Endodermal cell (in vitro differentiated cells): ENCODE measurements around the gene AKR1D1. TPM values are rescaled to one million over a fixed set of nuclear protein-coding genes. Genes with fewer than 3 reads are reported as not detected.

ENCODE experiments used
- DNase-seq: peaks from one replicate; pipeline ENCODE4 v3.0.0-alpha.2; 2017
- H3K27ac ChIP-seq: 2 replicates; pipeline ENCODE4 v1.5.1; 2013; ENCODE audit warnings: mild to moderate bottlenecking, low read depth, low read length, moderate library complexity
- H3K27me3 ChIP-seq: 2 replicates; pipeline ENCODE4 v1.6.1; 2013; ENCODE audit warnings: mild to moderate bottlenecking, low read length, moderate library complexity; ENCODE audit not compliant: insufficient read depth, control insufficient read depth, poor library complexity, severe bottlenecking
- H3K36me3 ChIP-seq: 2 replicates; pipeline ENCODE4 v1.7.0; 2013; ENCODE audit warnings: mild to moderate bottlenecking, low read length, moderate library complexity; ENCODE audit not compliant: control insufficient read depth, insufficient read depth
- H3K4me1 ChIP-seq: one replicate; pipeline ENCODE4 v1.7.0; 2013; ENCODE audit warnings: low read length; ENCODE audit not compliant: control insufficient read depth, insufficient read depth
- H3K4me3 ChIP-seq: 2 replicates; pipeline ENCODE4 v1.5.1; 2013; ENCODE audit warnings: mild to moderate bottlenecking, low read length, moderate library complexity
- H3K9ac ChIP-seq: 2 replicates; pipeline ENCODE4 v1.6.1; 2013; ENCODE audit warnings: mild to moderate bottlenecking, low read length, moderate library complexity; ENCODE audit not compliant: poor library complexity, severe bottlenecking; ENCODE audit errors: extremely low read depth
- H3K9me3 ChIP-seq: 2 replicates; pipeline ENCODE4 v1.6.1; 2013; ENCODE audit warnings: mild to moderate bottlenecking, low read length, moderate library complexity; ENCODE audit not compliant: control insufficient read depth
- H3K27ac Mint-ChIP-seq: 2 replicates; pipeline ENCODE4 v1.8.0; 2020; ENCODE audit warnings: mixed read lengths
- H3K27me3 Mint-ChIP-seq: 2 replicates; pipeline ENCODE4 v1.8.0; 2021; ENCODE audit warnings: mild to moderate bottlenecking, mixed read lengths; ENCODE audit not compliant: insufficient read depth
- H3K36me3 Mint-ChIP-seq: 2 replicates; pipeline ENCODE4 v1.8.0; 2020; ENCODE audit warnings: low read depth, mixed read lengths
- H3K4me1 Mint-ChIP-seq: 2 replicates; pipeline ENCODE4 v1.8.0; 2020; ENCODE audit warnings: mixed read lengths
- H3K4me3 Mint-ChIP-seq: 2 replicates; pipeline ENCODE4 v1.8.0; 2020; ENCODE audit warnings: mild to moderate bottlenecking, moderate library complexity, mixed read lengths
- H3K9me3 Mint-ChIP-seq: 2 replicates; pipeline ENCODE4 v1.8.0; 2020; ENCODE audit warnings: mild to moderate bottlenecking, mixed read lengths
- CTCF ChIP-seq: fragments of 200-600 bp; sonication (generic); conservative IDR thresholded peaks from 2 replicates; pipeline ENCODE4 v1.5.0; 2021; ENCODE audit warnings: antibody characterized with exemption, mild to moderate bottlenecking
- WGBS, 2 experiments: methylation state at CpG; one replicate each; pipeline versions ENCODE4 v1.1.5 to v1.1.7; 2013; ENCODE audit warnings: missing lambda C conversion rate in 2 of 2, mixed read lengths in 1 of 2; ENCODE audit not compliant: insufficient coverage in 1 of 2, insufficient read length in 1 of 2; 5-methylcytosine and 5-hydroxymethylcytosine counted together
- total RNA-seq, 2 donors: library from RNA; stranded (reverse); fragmentation: NEBNext Ultra II Directional in 1 of 2; extraction: Animal tissue kit (Norgen Biotek cat#: 25700) in 1 of 2; gene quantifications; 2 replicates in 1 of 2; 3 replicates in 1 of 2; pipeline ENCODE4 v1.2.1, GENCODE V29; 2021

Gene AKR1D1
- total RNA-seq, 2 donors from 2014 or later: not detected

- no peak overlapping the region for H3K27ac ChIP-seq
- H3K36me3 ChIP-seq: no peaks in the 10 kb centered on the region
- Mint-ChIP-seq H3K36me3 (no peaks in the 10 kb centered on the region), H3K4me3 (no peak overlapping the region), H3K9me3 (no peaks in the 10 kb centered on the region), H3K27ac (no peak overlapping the region), H3K4me1 (peaks cover 24% of the 10 kb centered on the region), H3K27me3 (no peaks in the 10 kb centered on the region)
- no peak overlapping the region for H3K4me3 ChIP-seq
- no peak for TF ChIP-seq CTCF
- H3K4me1 ChIP-seq: peaks cover 3% of the 10 kb centered on the region
- no peaks in the 10 kb centered on the region for H3K9me3 ChIP-seq
- no peak for DNase-seq
- H3K9ac ChIP-seq: no peak overlapping the region
- H3K27me3 ChIP-seq: no peaks in the 10 kb centered on the region
- 100% methylated on average over 1 of the region's 1 CpG; no CpG with 5 or more reads in 1 of the 2 experiments for WGBS, 2 experiments
These were observed 10.4 kb upstream of the AKR1D1 start for GRCh38 chr7:138065827-138066226.

GRCh38 chr7:138066954-138067394 is 9.3 kb upstream of the AKR1D1 start:
- Mint-ChIP-seq H3K4me1 (peaks cover 24% of the 10 kb centered on the region), H3K9me3 (no peaks in the 10 kb centered on the region), H3K27me3 (no peaks in the 10 kb centered on the region), H3K4me3 (no peak overlapping the region), H3K27ac (no peak overlapping the region), H3K36me3 (no peaks in the 10 kb centered on the region)
- H3K27me3 ChIP-seq: no peaks in the 10 kb centered on the region
- TF ChIP-seq CTCF: no peak
- 64% methylated on average over 1 of the region's 1 CpG; no CpG with 5 or more reads in 1 of the 2 experiments for WGBS, 2 experiments
- no peak overlapping the region for H3K9ac ChIP-seq
- peaks cover 3% of the 10 kb centered on the region for H3K4me1 ChIP-seq
- no peaks in the 10 kb centered on the region for H3K36me3 ChIP-seq
- no peak for DNase-seq
- H3K27ac ChIP-seq: no peak overlapping the region
- H3K4me3 ChIP-seq: no peak overlapping the region
- no peaks in the 10 kb centered on the region for H3K9me3 ChIP-seq

- Histone ChIP-seq H3K9ac (no peak overlapping the region), H3K4me1 (peaks cover 3% of the 10 kb centered on the region), H3K27ac (no peak overlapping the region), H3K27me3 (no peaks in the 10 kb centered on the region), H3K9me3 (no peaks in the 10 kb centered on the region), H3K4me3 (no peak overlapping the region), H3K36me3 (no peaks in the 10 kb centered on the region)
- Mint-ChIP-seq H3K27ac (no peak overlapping the region), H3K27me3 (no peaks in the 10 kb centered on the region), H3K9me3 (peaks cover 4% of the 10 kb centered on the region), H3K4me1 (peaks cover 24% of the 10 kb centered on the region), H3K4me3 (no peak overlapping the region), H3K36me3 (peaks cover 3% of the 10 kb centered on the region)
- DNase-seq: no peak
- WGBS, 2 experiments: 97% methylated on average over 2 of the region's 3 CpGs; no CpG with 5 or more reads in 1 of the 2 experiments
- no peak for TF ChIP-seq CTCF
These were observed 8.5 kb upstream of the AKR1D1 start for GRCh38 chr7:138067774-138068173.
